ENCODE results near the gene SEL1L2.

SEL1L2 gene

GRCh38 chr20:13953227-13953626 lies 37.2 kb downstream of the SEL1L2 start:
- TF ChIP-seq CTCF (conservative IDR thresholded peaks at IDR 0.05), result 0 out of 2 replicates have a peak, but pooled peaks have one; percentile 9

GRCh38 chr20:13947719-13948118 lies 42.7 kb downstream of the SEL1L2 start:
- no peak for TF ChIP-seq CTCF (conservative IDR thresholded peaks at IDR 0.05)

More at GRCh38 chr20:13953227-13953626, 37.2 kb downstream of the SEL1L2 start:
- no peak overlapping the region for H3K27ac ChIP-seq

GRCh38 chr20:13941031-13941430 lies 49.4 kb downstream of the SEL1L2 start:
- no peak overlapping the region for H3K27ac ChIP-seq
- no peak for TF ChIP-seq CTCF (conservative IDR thresholded peaks at IDR 0.05)

More at GRCh38 chr20:13947719-13948118, 42.7 kb downstream of the SEL1L2 start:
- H3K27ac ChIP-seq, result no peak overlapping the region

GRCh38 chr20:13936781-13937576 lies 53.4 kb downstream of the SEL1L2 start:
- TF ChIP-seq CTCF (conservative IDR thresholded peaks at IDR 0.05), result no peak
- H3K27ac ChIP-seq, result no peak overlapping the region

GRCh38 chr20:13934992-13935894 lies 55.2 kb downstream of the SEL1L2 start:
- peak overlapping the region; percentile 8; the same call in 1 of the 2 replicates for H3K27ac ChIP-seq
- no peak for TF ChIP-seq CTCF (conservative IDR thresholded peaks at IDR 0.05)

- no peak overlapping the region for H3K27ac ChIP-seq
- TF ChIP-seq CTCF (conservative IDR thresholded peaks at IDR 0.05), result no peak
Observed at GRCh38 chr20:13930281-13930680, 60.1 kb downstream of the SEL1L2 start.

GRCh38 chr20:13929836-13930235 lies 60.6 kb downstream of the SEL1L2 start:
- TF ChIP-seq CTCF (conservative IDR thresholded peaks at IDR 0.05), result no peak
- H3K27ac ChIP-seq, result no peak overlapping the region

Measured in VCaP (cell line).